ENCODE data around the gene PGLYRP2. TPM values are rescaled to one million over a fixed set of nuclear protein-coding genes. Genes with fewer than 3 reads are reported as not detected.
"Not testable (repeated sequence)": the region's sequence is repeated elsewhere in the genome, so short reads cannot be mapped to it uniquely, and the experiment has no call there.

PGLYRP2 gene
- polyA plus RNA-seq, 1 donor from 2014 or later: not detected

GRCh38 chr19:15475611-15476010, 3.7 kb downstream of the PGLYRP2 start:
- Histone ChIP-seq H3K9me2 (ENCODE audit: insufficient read depth, low read length) (no peaks in the 10 kb centered on the region), H3K79me2 (replicated peaks; ENCODE audit: insufficient read depth, low read length) (no peaks in the 10 kb centered on the region), H3K27me3 (ENCODE audit: insufficient read depth, low read depth, low read length) (no peaks in the 10 kb centered on the region), H3K27ac (ENCODE audit: low read length) (no peak overlapping the region), H3K4me2 (ENCODE audit: low read length) (no peak overlapping the region), H3K36me3 (ENCODE audit: insufficient read depth, low read length) (no peaks in the 10 kb centered on the region), H3F3A (ENCODE audit: insufficient read depth, low read length, poor library complexity, severe bottlenecking) (no peaks in the 10 kb centered on the region), H4K20me1 (ENCODE audit: insufficient read depth) (no peaks in the 10 kb centered on the region), H3K4me3 (ENCODE audit: low read length) (no peak overlapping the region), H2AFZ (ENCODE audit: low read depth, low read length) (no peak overlapping the region), H3K9ac (ENCODE audit: low read length) (no peak overlapping the region), H3K9me3 (ENCODE audit: low read length) (no peaks in the 10 kb centered on the region)
- no peak for TF ChIP-seq EP300 (conservative IDR thresholded peaks at IDR 0.05; ENCODE audit: poor library complexity, severe bottlenecking)
- TF ChIP-seq RAD21 (conservative IDR thresholded peaks at IDR 0.05): no peak
- TF ChIP-seq MXI1 (conservative IDR thresholded peaks at IDR 0.05; ENCODE audit: poor library complexity, severe bottlenecking): no peak
- no peak for TF ChIP-seq POLR2AphosphoS5 (IDR thresholded peaks at IDR 0.05)
- TF ChIP-seq EZH2 (IDR thresholded peaks at IDR 0.05; ENCODE audit: borderline replicate concordance, insufficient read depth, low read length, poor library complexity, severe bottlenecking): no peak
- TF ChIP-seq, protein P1, sequence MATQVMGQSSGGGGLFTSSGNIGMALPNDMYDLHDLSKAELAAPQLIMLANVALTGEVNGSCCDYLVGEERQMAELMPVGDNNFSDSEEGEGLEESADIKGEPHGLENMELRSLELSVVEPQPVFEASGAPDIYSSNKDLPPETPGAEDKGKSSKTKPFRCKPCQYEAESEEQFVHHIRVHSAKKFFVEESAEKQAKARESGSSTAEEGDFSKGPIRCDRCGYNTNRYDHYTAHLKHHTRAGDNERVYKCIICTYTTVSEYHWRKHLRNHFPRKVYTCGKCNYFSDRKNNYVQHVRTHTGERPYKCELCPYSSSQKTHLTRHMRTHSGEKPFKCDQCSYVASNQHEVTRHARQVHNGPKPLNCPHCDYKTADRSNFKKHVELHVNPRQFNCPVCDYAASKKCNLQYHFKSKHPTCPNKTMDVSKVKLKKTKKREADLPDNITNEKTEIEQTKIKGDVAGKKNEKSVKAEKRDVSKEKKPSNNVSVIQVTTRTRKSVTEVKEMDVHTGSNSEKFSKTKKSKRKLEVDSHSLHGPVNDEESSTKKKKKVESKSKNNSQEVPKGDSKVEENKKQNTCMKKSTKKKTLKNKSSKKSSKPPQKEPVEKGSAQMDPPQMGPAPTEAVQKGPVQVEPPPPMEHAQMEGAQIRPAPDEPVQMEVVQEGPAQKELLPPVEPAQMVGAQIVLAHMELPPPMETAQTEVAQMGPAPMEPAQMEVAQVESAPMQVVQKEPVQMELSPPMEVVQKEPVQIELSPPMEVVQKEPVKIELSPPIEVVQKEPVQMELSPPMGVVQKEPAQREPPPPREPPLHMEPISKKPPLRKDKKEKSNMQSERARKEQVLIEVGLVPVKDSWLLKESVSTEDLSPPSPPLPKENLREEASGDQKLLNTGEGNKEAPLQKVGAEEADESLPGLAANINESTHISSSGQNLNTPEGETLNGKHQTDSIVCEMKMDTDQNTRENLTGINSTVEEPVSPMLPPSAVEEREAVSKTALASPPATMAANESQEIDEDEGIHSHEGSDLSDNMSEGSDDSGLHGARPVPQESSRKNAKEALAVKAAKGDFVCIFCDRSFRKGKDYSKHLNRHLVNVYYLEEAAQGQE (IDR thresholded peaks at IDR 0.05; ENCODE audit: borderline replicate concordance): no peak
- TF ChIP-seq TAF1 (IDR thresholded peaks at IDR 0.05; ENCODE audit: low read depth): no peak
- no peak for TF ChIP-seq SMC3 (conservative IDR thresholded peaks at IDR 0.05; ENCODE audit: poor library complexity)
- TF ChIP-seq CTCF (IDR thresholded peaks at IDR 0.05; ENCODE audit: poor library complexity, severe bottlenecking): no peak

GRCh38 chr19:15475169-15475568, 4.1 kb downstream of the PGLYRP2 start:
- Histone ChIP-seq H3K9ac (ENCODE audit: low read length) (no peak overlapping the region), H3K36me3 (ENCODE audit: insufficient read depth, low read length) (no peaks in the 10 kb centered on the region), H3K9me3 (ENCODE audit: low read length) (no peaks in the 10 kb centered on the region), H3F3A (ENCODE audit: insufficient read depth, low read length, poor library complexity, severe bottlenecking) (no peaks in the 10 kb centered on the region), H3K27me3 (ENCODE audit: insufficient read depth, low read depth, low read length) (peaks cover under 1% of the 10 kb centered on the region), H3K9me2 (ENCODE audit: insufficient read depth, low read length) (no peaks in the 10 kb centered on the region), H3K27ac (ENCODE audit: low read length) (no peak overlapping the region), H3K4me2 (ENCODE audit: low read length) (no peak overlapping the region), H3K79me2 (replicated peaks; ENCODE audit: insufficient read depth, low read length) (no peaks in the 10 kb centered on the region), H2AFZ (ENCODE audit: low read depth, low read length) (no peak overlapping the region), H3K4me3 (ENCODE audit: low read length) (no peak overlapping the region), H4K20me1 (ENCODE audit: insufficient read depth) (no peaks in the 10 kb centered on the region)
- TF ChIP-seq SMC3 (conservative IDR thresholded peaks at IDR 0.05; ENCODE audit: poor library complexity): no peak

DNA sequence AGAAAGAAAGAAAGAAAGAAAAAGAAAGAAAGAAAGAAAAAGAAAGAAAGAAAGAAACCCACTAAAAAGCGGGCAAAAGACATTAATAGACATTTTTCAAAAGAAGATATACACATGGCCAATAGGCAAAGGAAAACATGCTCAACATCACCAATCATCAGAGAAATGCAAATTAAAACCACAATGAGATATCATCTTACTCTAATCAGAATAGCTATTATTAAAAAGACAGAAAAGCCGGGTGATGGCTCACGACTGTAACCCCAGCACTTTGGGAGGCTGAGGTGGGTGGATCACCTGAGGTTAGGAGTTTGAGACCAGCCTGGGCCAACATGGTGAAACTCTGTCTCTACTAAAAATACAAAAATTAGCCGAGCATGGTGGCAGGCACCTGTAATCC, 5.5 kb downstream of the PGLYRP2 start:
- not testable (repeated sequence) for H3K4me2 ChIP-seq (ENCODE audit: low read length); H3K79me2 ChIP-seq (replicated peaks; ENCODE audit: insufficient read depth, low read length); H4K20me1 ChIP-seq (ENCODE audit: insufficient read depth); H3K27ac ChIP-seq (ENCODE audit: low read length); H3K9me2 ChIP-seq (ENCODE audit: insufficient read depth, low read length); H3K36me3 ChIP-seq (ENCODE audit: insufficient read depth, low read length); H3K9ac ChIP-seq (ENCODE audit: low read length); H2AFZ ChIP-seq (ENCODE audit: low read depth, low read length); H3K4me3 ChIP-seq (ENCODE audit: low read length); H3F3A ChIP-seq (ENCODE audit: insufficient read depth, low read length, poor library complexity, severe bottlenecking); H3K9me3 ChIP-seq (ENCODE audit: low read length)
- H3K27me3 ChIP-seq (ENCODE audit: insufficient read depth, low read depth, low read length): peaks cover 13% of the 10 kb centered on the region
